Heart left ventricle (tissue), 16 donors: ENCODE data around the gene OMP. TPM values are rescaled to one million over a fixed set of nuclear protein-coding genes. Genes with fewer than 3 reads are reported as not detected.
A peak's percentile ranks its signal among the peaks of the same experiment; 100 is the strongest.

Source experiments
- ATAC-seq, 4 donors: fragments of 200-7000 bp; cut with Tn5 transposase; one replicate each; pipeline ENCODE4 v1.9.1; 2020 to 2022; ENCODE audit warnings: moderate library complexity in 4 of 4, mild to moderate bottlenecking in 3 of 4, moderate number of reproducible peaks in 1 of 4
- DNase-seq, 5 donors: peaks; one replicate each; pipeline ENCODE4 v3.0.0-alpha.2; 2020
- H3K27ac ChIP-seq, 12 donors: fragments of 200-600 bp; sonication (generic) in 4 of 12; one replicate each; pipeline versions ENCODE4 v1.5.0 to v1.8.0; 2016 to 2022; ENCODE audit warnings: mild to moderate bottlenecking in 2 of 12
- H3K27me3 ChIP-seq, 9 donors: fragments of 200-600 bp; sonication (generic) in 2 of 9; one replicate each; pipeline versions ENCODE4 v1.5.1 to v1.8.0; 2016 to 2022; ENCODE audit warnings: mild to moderate bottlenecking in 3 of 9
- H3K36me3 ChIP-seq, 9 donors: fragments of 200-600 bp; sonication (generic) in 2 of 9; one replicate each; pipeline versions ENCODE4 v1.5.0 to v1.8.0; 2018 to 2022; ENCODE audit warnings: mild to moderate bottlenecking in 2 of 9
- H3K4me1 ChIP-seq, 12 donors: fragments of 200-600 bp; sonication (generic) in 4 of 12; one replicate each; pipeline versions ENCODE4 v1.5.0 to v1.8.0; 2016 to 2022; ENCODE audit warnings: mild to moderate bottlenecking in 3 of 12
- H3K4me3 ChIP-seq, 12 donors: fragments of 200-600 bp; sonication (generic) in 4 of 12; one replicate each; pipeline versions ENCODE4 v1.5.0 to v1.8.0; 2017 to 2022; ENCODE audit warnings: mild to moderate bottlenecking in 9 of 12, moderate library complexity in 4 of 12
- H3K9me3 ChIP-seq, 12 donors: fragments of 200-600 bp; sonication (generic) in 4 of 12; one replicate each; pipeline versions ENCODE4 v1.5.0 to v1.8.0; 2016 to 2022; ENCODE audit warnings: mild to moderate bottlenecking in 1 of 12
- POLR2A ChIP-seq, 2 donors: fragments of 450-650 bp; IDR thresholded peaks; one replicate each; pipeline ENCODE4 v1.6.1; 2017; ENCODE audit warnings: antibody characterized with exemption in 2 of 2, mild to moderate bottlenecking in 2 of 2, moderate library complexity in 2 of 2
- WGBS, 4 donors: extraction: QIAGEN DNeasy Blood & Tissue Kit in 2 of 4; methylation state at CpG; one replicate each; pipeline versions ENCODE4 v1.1.5 to v1.1.7; 2013 to 2018; 5-methylcytosine and 5-hydroxymethylcytosine counted together
- intact Hi-C, 10 donors: fragments of 100-400 bp; cut with DNase I; formaldehyde crosslinking; loops; one replicate each; pipeline versions ENCODE4 v1.11.1 to v1.14.2; 2022
- polyA plus RNA-seq, 2 donors: library from polyadenylated mRNA; stranded (reverse); fragments of 200-250 nt; gene quantifications; one replicate each; pipeline ENCODE4 v1.2.3, GENCODE V29; 2013
- total RNA-seq, 9 donors: library from RNA; depleted of rRNA in 2 of 9; stranded (reverse); fragments of >200 nt in 2 of 9; fragmentation: NEBNext Ultra II Directional in 3 of 9; extraction: Animal tissue kit (Norgen Biotek cat#: 25700) in 3 of 9; gene quantifications; one replicate each; pipeline versions ENCODE4 v1.1.0 to v1.2.4, GENCODE V29; 2016 to 2023
- TF ChIP-seq, protein P1 (sequence below), 12 donors: fragments of 200-600 bp; sonication (generic) in 4 of 12; IDR thresholded peaks; one replicate each; pipeline versions ENCODE4 v1.5.0 to v1.8.0; 2018 to 2022; ENCODE audit warnings: antibody characterized with exemption in 12 of 12, mild to moderate bottlenecking in 5 of 12
- donor health status: ischemic (EF 13 %, LVEDD 7.1; RV severe dilation, severe dysfunction).
- donor health status: healthy with polysubstance abuse.
- donor health status: DM: no; HTN: yes; CAD: no.
- donor health status: DM: no; HTN: no; CAD: no.
- donor health status: ischemic (EF 25% LVEDD 6.9; RV normal size, moderate dysfunction).
- donor health status: ischemic (EF 25% LVEDD 5.7; RV mildly dilated, moderate dysfunction).
- donor health status: healthy.
- donor health status: DM: yes; HTN: yes; CAD: no.
- donor health status: ischemic (EF 35%, LVEDD 5.7; RV mildly dilated, moderate dysfunction).
- donor health status: nonischemic (EF 11% LVEDD 7.7; RV severe dilation, severe dysfunction).
- donor health status: DM: yes; HTN: yes; CAD: no.
- donor health status: PGD.
- donor health status: ischemic (EF 29% LVEDD 5.4; RV normal size, mild dysfunction).
- donor health status: nonischemic (EF 23%, LVEDD 6.1; RV moderate dilation, normal function).

The OMP gene
- total and polyA plus RNA-seq, 11 donors: not detected

DNA sequence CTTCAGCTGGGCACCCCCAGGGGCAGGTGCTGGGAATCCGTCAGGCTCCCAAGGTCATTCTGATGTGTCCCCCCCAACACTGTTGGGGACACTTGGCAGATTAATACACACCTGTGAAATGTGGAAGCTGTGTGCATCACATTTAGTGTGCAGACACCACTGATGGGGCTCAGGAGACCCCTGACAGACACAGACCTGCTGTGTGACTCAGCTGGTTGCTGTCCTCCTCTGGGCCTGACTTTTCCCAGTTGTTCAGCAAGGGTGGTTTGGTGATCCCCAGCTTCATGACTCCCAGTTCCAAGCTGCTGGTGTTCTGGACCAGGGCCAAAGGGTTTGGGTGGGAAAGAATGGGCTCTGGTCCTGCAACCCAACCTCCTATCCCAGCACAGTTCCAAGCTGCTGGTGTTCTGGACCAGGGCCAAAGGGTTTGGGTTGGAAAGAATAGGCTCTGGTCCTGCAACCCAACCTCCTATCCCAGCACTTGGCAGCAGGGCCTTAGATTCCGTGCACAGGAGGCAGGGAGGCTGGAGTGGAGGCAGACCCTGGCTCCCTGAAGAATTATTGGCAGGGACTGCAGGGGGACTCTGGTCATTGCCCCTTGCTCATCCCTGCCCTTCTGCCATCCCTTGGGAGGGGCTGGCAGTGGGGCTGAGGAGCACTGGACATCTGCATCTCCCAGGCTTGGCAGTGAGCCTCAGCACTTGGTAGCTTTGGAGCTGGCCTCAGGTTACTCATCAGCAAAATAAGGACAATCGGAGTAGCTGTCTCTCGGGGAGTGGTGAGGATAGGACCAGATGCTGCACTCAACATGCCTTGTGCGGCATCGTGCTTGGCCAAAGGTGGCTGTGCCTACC lies 8.4 kb upstream of the OMP start:
- H3K36me3 ChIP-seq: peaks cover 0 to 3% (median 0%) of the 10 kb centered on the region in 9 donors
- DNase-seq: peak in 3 of 5 donors; percentile 10 to 29 (median 18)
- no peaks in the 10 kb centered on the region for H3K27me3 ChIP-seq
- H3K27ac ChIP-seq: no peak overlapping the region
- 93 to 94% (median 93%) methylated on average over 5 to 6 of the region's 6 CpGs for WGBS, 4 donors
- no peak for TF ChIP-seq POLR2A (IDR thresholded peaks at IDR 0.05)
- TF ChIP-seq, protein P1, sequence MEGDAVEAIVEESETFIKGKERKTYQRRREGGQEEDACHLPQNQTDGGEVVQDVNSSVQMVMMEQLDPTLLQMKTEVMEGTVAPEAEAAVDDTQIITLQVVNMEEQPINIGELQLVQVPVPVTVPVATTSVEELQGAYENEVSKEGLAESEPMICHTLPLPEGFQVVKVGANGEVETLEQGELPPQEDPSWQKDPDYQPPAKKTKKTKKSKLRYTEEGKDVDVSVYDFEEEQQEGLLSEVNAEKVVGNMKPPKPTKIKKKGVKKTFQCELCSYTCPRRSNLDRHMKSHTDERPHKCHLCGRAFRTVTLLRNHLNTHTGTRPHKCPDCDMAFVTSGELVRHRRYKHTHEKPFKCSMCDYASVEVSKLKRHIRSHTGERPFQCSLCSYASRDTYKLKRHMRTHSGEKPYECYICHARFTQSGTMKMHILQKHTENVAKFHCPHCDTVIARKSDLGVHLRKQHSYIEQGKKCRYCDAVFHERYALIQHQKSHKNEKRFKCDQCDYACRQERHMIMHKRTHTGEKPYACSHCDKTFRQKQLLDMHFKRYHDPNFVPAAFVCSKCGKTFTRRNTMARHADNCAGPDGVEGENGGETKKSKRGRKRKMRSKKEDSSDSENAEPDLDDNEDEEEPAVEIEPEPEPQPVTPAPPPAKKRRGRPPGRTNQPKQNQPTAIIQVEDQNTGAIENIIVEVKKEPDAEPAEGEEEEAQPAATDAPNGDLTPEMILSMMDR (IDR thresholded peaks at IDR 0.05): no peak
- H3K9me3 ChIP-seq: no peaks in the 10 kb centered on the region
- intact Hi-C loops: loop anchor here in 6 of 10 donors (5.0 to 10.0 kb wide), 4 partner anchors 169 to 359 kb away; no protein-coding TSS in a partner anchor
- no peaks in the 10 kb centered on the region for H3K4me1 ChIP-seq
- ATAC-seq: no peak
- H3K4me3 ChIP-seq: no peak overlapping the region

DNA sequence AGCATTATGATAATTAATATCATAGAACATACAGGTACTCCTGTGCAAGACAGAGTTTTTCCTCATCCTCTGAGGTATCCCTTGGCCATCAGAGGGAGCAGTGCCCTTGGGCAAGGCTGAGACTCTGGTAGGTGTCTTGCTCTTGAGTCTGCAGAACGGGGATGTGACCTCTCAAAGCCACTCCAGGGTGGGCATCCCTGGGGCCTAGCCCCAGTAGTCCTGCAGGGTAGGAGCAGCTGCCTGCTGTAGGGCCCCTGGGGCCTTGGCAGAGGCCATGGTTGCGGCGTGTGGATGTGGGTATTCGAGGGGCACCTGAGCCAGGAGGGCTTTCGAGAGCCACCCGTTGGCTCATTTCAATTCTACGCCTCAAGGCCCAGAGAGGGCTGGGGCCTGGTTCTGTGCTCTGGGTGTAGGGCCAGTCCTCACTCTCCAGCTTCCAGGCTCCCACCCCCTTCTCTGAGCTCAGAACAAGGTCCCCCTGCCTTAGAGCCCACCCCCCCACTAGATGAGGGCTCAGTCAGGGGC lies 7.7 kb upstream of the OMP start:
- Histone ChIP-seq H3K4me3 (no peak overlapping the region), H3K9me3 (no peaks in the 10 kb centered on the region), H3K27ac (no peak overlapping the region), H3K36me3 (peaks cover 0 to 3% (median 0%) of the 10 kb centered on the region in 9 donors), H3K27me3 (no peaks in the 10 kb centered on the region), H3K4me1 (no peaks in the 10 kb centered on the region)
- WGBS, 4 donors: 83 to 96% (median 95%) methylated on average over 7 of the region's 7 CpGs
- ATAC-seq: no peak
- peak in 3 of 5 donors; percentile 15 to 58 (median 20) for DNase-seq
- TF ChIP-seq, protein P1 (IDR thresholded peaks at IDR 0.05): no peak
- no peak for TF ChIP-seq POLR2A (IDR thresholded peaks at IDR 0.05)
- intact Hi-C loops: loop anchor here in 6 of 10 donors (5.0 to 10.0 kb wide), 4 partner anchors 170 to 360 kb away; no protein-coding TSS in a partner anchor

DNA sequence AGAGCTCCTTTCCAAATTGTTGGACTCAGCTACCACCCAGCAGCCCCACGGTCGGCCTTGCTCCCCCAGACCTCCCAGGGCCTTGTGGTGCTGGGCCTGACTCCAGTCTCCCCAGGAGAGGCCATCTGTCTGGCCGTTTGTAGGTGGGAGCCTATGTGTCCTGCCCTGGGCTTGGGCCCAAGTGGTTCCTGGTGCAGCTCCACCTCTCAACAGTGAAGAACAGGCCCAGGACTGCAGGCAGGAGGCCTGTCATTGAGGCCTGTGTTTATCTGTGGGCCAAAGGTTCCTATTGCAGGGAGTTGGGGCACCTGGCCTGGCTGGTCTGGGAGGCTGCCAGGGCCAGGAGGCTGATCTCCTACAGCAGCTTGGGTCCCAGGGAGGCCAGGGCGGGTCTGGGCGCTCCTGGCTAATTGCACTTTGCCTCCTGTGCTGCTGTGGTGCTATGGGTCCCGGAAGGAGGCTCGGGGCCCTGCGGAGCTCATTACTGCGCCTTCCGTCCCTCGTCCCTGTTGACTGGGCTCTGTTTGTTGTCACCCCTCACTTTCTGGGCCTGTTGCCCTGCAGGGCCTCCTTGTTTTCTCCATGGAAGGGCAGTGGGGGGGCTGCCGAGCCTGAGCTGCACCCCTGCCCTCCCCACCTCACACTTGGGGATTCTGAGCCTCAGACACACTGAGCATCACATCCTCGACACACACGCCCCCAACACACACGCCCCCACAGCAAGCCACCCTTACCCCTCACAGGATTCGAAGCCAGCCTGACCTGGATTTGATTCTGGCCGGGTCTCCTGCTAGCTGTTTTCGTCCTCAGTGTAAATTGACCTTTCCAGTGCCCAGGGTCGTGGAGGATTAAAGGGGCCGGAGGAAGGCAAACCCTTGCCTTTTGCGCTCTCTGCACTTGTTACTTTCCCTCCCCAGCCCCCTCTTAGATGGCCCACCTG lies 6.8 kb upstream of the OMP start:
- ATAC-seq: peak in 1 of 4 donors; percentile 28
- 89 to 94% (median 89%) methylated on average over 17 to 21 of the region's 21 CpGs for WGBS, 4 donors
- peaks cover 0 to 3% (median 0%) of the 10 kb centered on the region in 9 donors for H3K36me3 ChIP-seq
- no peak overlapping the region for H3K27ac ChIP-seq
- DNase-seq: peak in 3 of 5 donors; percentile 11 to 36 (median 20)
- H3K4me1 ChIP-seq: no peaks in the 10 kb centered on the region
- intact Hi-C loops: loop anchor here in 3 of 10 donors (10.0 kb wide), 2 partner anchors 171 to 361 kb away; no protein-coding TSS in a partner anchor
- H3K9me3 ChIP-seq: no peaks in the 10 kb centered on the region
- TF ChIP-seq POLR2A (IDR thresholded peaks at IDR 0.05): no peak
- TF ChIP-seq, protein P1 (IDR thresholded peaks at IDR 0.05): no peak
- H3K4me3 ChIP-seq: no peak overlapping the region
- H3K27me3 ChIP-seq: no peaks in the 10 kb centered on the region
